OCI-LY3 (cell line): ENCODE data around the gene NAA10.

ENCODE experiments used
- H2AFZ ChIP-seq: fragments of 200-600, 300-600 bp; shearing (Covaris generic); 2 replicates; pipeline ENCODE4 v1.6.0; 2014; ENCODE audit warnings: antibody characterized with exemption, low read depth, low read length
- H3K27ac ChIP-seq: fragments of 200-600, 300-600 bp; sonication (generic); 2 replicates; pipeline ENCODE4 v1.5.1; 2014; ENCODE audit warnings: mild to moderate bottlenecking, low read length, moderate library complexity, mixed read lengths
- H3K27me3 ChIP-seq: fragments of 200-600, 300-600 bp; sonication (generic); 2 replicates; pipeline ENCODE4 v1.6.1; 2014; ENCODE audit warnings: low read depth, low read length, mixed read lengths
- H3K36me3 ChIP-seq: fragments of 200-600, 300-600 bp; sonication (generic); replicated peaks from 2 replicates; pipeline ENCODE3; 2014; ENCODE audit warnings: low read depth, low read length, mixed read lengths
- H3K4me1 ChIP-seq: fragments of 300-600, 200-600 bp; sonication (generic); 2 replicates; pipeline ENCODE4 v1.6.1; 2014; ENCODE audit warnings: low read length, mixed read lengths
- H3K4me2 ChIP-seq: fragments of 200-600, 300-600 bp; sonication (generic); 2 replicates; pipeline ENCODE4 v1.6.1; 2014; ENCODE audit warnings: low read length, mixed read lengths
- H3K4me3 ChIP-seq: fragments of 300-600, 200-600 bp; sonication (generic); 2 replicates; pipeline ENCODE4 v1.5.1; 2014; ENCODE audit warnings: antibody characterized with exemption, mild to moderate bottlenecking, low read length, moderate library complexity
- H3K79me2 ChIP-seq: fragments of 300-600, 200-600 bp; shearing (Covaris generic); 2 replicates; pipeline ENCODE4 v1.6.1; 2014; ENCODE audit warnings: mild to moderate bottlenecking, low read length, mixed read lengths
- H3K9ac ChIP-seq: fragments of 300-600, 200-600 bp; shearing (Covaris generic); 2 replicates; pipeline ENCODE4 v1.6.0; 2014; ENCODE audit warnings: mild to moderate bottlenecking, low read length, moderate library complexity
- H3K9me3 ChIP-seq: fragments of 200-600, 300-600 bp; shearing (Covaris generic); 2 replicates; pipeline ENCODE4 v1.6.1; 2014; ENCODE audit warnings: low read length, mixed read lengths; ENCODE audit not compliant: insufficient read depth
- H4K20me1 ChIP-seq: fragments of 200-600, 300-600 bp; sonication (generic); 2 replicates; pipeline ENCODE4 v1.6.1; 2016; ENCODE audit warnings: low read length, mixed read lengths; ENCODE audit not compliant: insufficient read depth
- EZH2phosphoT487 ChIP-seq: fragments of 200-600 bp; shearing (Covaris generic); IDR thresholded peaks from 2 replicates; pipeline ENCODE4 v1.6.1; 2018; ENCODE audit warnings: antibody characterized with exemption, mixed run types, low read depth
- TF ChIP-seq, protein P1 (sequence below): fragments of 200-600, 300-600 bp; sonication (generic); IDR thresholded peaks from 2 replicates; pipeline ENCODE4 v1.5.1; 2014; ENCODE audit warnings: antibody characterized with exemption, low read length, low read depth

Gene NAA10

DNA sequence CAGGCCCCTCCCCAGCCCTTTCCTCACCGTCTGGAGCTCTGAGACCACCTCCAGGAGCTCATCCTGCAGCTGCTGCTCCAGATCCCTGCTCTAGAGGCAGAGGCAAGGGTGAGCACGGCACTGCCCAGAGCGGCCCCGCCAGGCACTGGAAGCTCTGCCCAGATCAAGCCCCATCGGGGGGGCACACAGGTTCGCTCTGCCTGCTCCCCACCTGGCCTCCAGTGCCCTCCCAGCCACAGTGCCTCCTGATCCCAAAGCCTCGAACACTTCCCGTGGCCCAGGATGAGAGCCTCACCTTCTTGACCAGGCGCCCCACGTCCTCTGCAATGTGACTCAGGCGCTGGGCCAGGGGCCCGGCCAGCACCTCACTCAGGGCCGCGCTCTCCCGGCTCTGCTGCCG is 13.8 kb downstream of the NAA10 start:
- TF ChIP-seq, protein P1, sequence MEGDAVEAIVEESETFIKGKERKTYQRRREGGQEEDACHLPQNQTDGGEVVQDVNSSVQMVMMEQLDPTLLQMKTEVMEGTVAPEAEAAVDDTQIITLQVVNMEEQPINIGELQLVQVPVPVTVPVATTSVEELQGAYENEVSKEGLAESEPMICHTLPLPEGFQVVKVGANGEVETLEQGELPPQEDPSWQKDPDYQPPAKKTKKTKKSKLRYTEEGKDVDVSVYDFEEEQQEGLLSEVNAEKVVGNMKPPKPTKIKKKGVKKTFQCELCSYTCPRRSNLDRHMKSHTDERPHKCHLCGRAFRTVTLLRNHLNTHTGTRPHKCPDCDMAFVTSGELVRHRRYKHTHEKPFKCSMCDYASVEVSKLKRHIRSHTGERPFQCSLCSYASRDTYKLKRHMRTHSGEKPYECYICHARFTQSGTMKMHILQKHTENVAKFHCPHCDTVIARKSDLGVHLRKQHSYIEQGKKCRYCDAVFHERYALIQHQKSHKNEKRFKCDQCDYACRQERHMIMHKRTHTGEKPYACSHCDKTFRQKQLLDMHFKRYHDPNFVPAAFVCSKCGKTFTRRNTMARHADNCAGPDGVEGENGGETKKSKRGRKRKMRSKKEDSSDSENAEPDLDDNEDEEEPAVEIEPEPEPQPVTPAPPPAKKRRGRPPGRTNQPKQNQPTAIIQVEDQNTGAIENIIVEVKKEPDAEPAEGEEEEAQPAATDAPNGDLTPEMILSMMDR, result no peak
- no peak for TF ChIP-seq EZH2phosphoT487
- H3K27me3 ChIP-seq, result no peaks in the 10 kb centered on the region
- peaks cover 31% of the 10 kb centered on the region for H4K20me1 ChIP-seq
- H3K36me3 ChIP-seq, result peaks cover 51% of the 10 kb centered on the region
- no peak overlapping the region for H3K4me2 ChIP-seq
- H3K79me2 ChIP-seq, result peaks cover 61% of the 10 kb centered on the region
- no peaks in the 10 kb centered on the region for H3K9me3 ChIP-seq
- H3K4me3 ChIP-seq, result no peak overlapping the region
- H3K4me1 ChIP-seq, result peaks cover 20% of the 10 kb centered on the region
- H3K27ac ChIP-seq, result no peak overlapping the region
- H3K9ac ChIP-seq, result no peak overlapping the region
- no peak overlapping the region for H2AFZ ChIP-seq

- Histone ChIP-seq H3K9me3 (no peaks in the 10 kb centered on the region), H3K4me1 (peaks cover 20% of the 10 kb centered on the region), H4K20me1 (peaks cover 31% of the 10 kb centered on the region), H3K27me3 (no peaks in the 10 kb centered on the region), H3K4me3 (no peak overlapping the region), H3K79me2 (peaks cover 56% of the 10 kb centered on the region), H2AFZ (no peak overlapping the region), H3K4me2 (no peak overlapping the region), H3K27ac (no peak overlapping the region), H3K9ac (no peak overlapping the region), H3K36me3 (peaks cover 52% of the 10 kb centered on the region)
- TF ChIP-seq, protein P1, result no peak
These were observed 14.3 kb downstream of the NAA10 start for GRCh38 chrX:153920546-153920945.

- H3K27me3 ChIP-seq, result no peaks in the 10 kb centered on the region
- no peak overlapping the region for H3K4me2 ChIP-seq
- no peak overlapping the region for H3K9ac ChIP-seq
- H3K27ac ChIP-seq, result no peak overlapping the region
- no peak overlapping the region for H3K4me3 ChIP-seq
- no peak overlapping the region for H2AFZ ChIP-seq
- H3K4me1 ChIP-seq, result peaks cover 12% of the 10 kb centered on the region
- peaks cover 45% of the 10 kb centered on the region for H3K36me3 ChIP-seq
- no peaks in the 10 kb centered on the region for H3K9me3 ChIP-seq
- peaks cover 29% of the 10 kb centered on the region for H4K20me1 ChIP-seq
- H3K79me2 ChIP-seq, result peaks cover 43% of the 10 kb centered on the region
- no peak for TF ChIP-seq EZH2phosphoT487
- TF ChIP-seq, protein P1, result no peak
These were observed 15.6 kb downstream of the NAA10 start for GRCh38 chrX:153919281-153919680.

DNA sequence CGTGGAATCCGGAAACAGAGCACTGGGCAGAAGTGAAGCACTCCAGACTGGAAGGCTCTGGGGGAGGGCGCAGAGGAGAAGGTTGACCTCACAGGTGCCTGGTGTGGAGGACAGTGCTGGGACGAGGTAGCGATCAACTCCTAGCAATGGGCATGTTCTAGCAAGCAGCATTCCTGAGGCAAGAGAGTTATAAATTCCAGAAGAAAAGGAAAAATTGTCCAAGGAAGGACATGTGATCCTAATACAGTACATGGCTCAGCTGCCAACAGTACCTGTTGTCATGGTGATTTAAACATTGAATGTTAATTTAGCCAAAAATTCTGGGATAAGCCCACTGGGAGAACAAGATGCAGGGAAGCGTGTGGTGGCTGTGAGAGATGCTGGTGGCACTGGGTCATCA is 17.0 kb downstream of the NAA10 start:
- Histone ChIP-seq H3K9ac (no peak overlapping the region), H3K4me2 (no peak overlapping the region), H3K79me2 (peaks cover 29% of the 10 kb centered on the region), H3K4me3 (no peak overlapping the region), H2AFZ (no peak overlapping the region), H3K9me3 (no peaks in the 10 kb centered on the region), H3K4me1 (no peaks in the 10 kb centered on the region), H3K36me3 (peaks cover 40% of the 10 kb centered on the region), H4K20me1 (peaks cover 19% of the 10 kb centered on the region), H3K27me3 (no peaks in the 10 kb centered on the region), H3K27ac (no peak overlapping the region)
- TF ChIP-seq EZH2phosphoT487, result no peak
- TF ChIP-seq, protein P1, result no peak
